GM21526 (cell line): ENCODE results near the gene AKIRIN2.
"Not testable (repeated sequence)": the region's sequence is repeated elsewhere in the genome, so short reads cannot be mapped to it uniquely, and the experiment has no call there.

ENCODE experiments used
- ATAC-seq: cut with Tn5 transposase; IDR thresholded peaks from one replicate; pipeline ENCODE4 v1.9.1; 2021; ENCODE audit warnings: moderate library complexity; ENCODE audit not compliant: unreplicated experiment, low FRiP score

The AKIRIN2 gene

DNA sequence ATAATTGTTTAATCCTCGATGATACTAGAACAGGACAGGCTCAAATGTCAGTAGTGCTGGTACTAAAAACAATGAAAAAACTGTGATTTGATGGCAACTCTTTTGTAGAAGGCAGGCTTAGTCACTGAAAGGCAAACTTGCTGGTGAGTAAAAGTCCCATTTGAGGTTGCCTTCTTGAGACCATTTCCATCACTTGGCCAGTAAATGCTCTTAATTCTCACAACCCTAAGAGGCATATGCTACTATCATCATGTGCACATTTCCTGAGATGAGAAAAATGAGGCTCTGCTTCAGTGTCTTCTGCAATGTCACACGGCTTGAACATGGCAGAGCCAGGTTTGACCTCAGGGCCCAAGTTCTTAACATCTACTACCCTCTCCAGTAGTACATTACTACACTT, 9.9 kb downstream of the AKIRIN2 start:
- no peak for ATAC-seq

DNA sequence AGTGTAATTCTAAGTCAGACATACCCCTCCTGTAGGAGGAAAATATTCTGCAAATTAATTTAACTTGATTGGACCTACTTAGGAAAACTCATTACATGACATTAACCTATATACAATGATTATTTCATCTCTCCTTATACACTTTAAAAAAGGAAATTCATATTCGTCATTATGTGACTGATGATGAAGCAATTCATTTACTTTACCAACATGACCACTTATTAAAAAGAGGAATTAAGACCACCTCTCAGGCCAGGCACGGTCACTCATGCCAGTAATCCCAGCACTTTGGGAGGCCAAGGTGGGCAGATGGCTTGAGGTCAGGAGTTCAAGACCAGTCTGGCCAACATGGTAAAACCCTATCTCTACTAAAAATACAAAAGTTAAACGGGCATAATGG, 11.6 kb downstream of the AKIRIN2 start:
- no peak for ATAC-seq

DNA sequence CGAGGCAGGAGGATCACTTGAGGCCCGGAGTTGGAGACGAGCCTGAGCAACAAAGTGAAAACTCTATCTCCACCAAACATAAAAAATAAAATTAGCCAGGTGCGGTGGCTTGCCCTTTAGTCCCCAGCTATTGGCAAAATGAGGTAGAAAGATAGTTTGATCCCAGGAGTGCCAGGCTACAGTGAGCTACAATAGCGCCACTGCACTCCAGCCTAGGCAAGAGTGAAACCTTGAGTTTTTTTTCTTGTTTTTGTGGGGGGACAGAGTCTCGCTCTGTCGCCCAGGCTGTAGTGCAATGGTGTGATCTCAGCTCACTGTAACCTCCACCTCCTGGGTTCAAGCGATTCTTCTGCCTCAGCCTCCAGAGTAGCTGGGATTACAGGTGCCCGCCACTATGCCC, 14.1 kb downstream of the AKIRIN2 start:
- ATAC-seq, result not testable (repeated sequence)

DNA sequence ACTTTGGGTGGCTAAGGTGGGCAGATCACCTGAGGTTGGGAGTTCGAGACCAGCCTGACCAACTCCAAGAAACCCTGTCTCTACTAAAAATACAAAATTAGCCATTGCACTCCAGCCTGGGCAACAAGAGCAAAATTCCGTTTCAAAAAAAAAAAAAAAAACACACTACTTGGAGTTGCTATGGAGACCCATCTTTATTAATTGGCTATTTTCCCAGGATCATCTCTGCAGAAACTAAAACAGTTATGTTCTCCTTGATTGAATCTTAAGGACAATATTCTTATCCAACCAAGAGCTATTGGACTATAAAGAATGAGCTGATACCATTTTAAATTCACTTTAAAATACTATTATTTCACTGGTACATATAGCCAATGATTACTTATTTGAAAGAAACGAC, 14.7 kb downstream of the AKIRIN2 start:
- no peak for ATAC-seq

DNA sequence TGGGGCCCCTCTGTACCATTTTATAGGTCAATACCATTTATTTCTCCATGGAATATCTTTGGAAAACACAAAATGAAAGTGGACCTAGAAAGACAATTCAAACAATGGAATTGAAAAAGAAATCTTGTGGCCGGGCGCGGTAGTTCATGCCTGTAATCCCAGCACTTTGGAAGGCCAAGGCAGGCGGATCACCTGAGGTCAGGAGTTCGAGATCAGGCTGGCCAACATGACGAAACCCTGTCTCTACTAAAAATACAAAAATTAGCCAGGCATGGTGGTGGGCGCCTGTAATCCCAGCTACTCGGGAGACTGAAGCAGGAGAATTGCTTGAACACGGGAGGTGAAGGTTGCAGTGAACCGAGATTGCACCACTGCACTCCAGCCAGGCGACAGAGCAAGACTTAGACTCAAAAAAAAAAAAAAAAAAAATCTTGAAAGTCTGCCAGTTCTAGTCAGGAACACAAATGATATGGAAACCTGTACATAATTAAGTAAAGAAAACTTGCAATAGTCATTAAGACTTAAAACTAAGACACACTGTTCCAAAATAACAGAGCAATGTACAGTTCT, 15.3 kb downstream of the AKIRIN2 start:
- ATAC-seq, result not testable (repeated sequence)

DNA sequence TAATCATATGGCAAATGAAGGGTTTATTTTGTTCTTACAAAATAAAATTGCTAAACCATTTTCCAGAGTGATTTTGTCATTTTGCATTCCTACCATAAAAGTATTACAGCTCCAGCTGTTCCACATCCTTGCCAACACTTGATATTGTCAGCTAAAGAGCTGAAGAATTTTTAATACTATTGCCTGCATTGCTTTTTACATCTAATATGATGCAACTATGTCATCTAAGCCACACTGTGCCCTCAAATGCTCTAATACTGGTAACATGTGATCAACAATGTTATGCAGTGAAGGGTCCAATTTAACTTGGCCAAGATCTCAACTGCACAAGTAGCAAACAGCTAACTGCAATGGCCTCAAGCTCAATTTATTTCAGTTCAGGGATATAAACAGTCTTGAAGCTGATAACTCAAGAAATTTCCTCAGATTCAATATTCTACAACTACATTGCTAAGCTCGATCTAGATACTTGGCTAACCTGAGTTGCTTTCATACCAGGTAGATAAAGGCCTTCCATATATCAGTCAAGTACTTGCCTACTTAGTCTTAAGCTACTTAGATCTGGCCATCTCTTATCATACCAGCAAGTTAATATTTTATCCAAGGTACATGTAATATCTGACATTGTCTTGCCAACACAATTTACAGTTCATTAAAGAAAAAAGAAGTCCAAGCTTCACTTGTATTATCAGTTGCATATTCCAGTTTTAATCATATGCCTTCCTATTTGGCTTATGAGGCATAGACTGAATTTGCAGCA, 17.0 kb downstream of the AKIRIN2 start:
- ATAC-seq, result no peak

DNA sequence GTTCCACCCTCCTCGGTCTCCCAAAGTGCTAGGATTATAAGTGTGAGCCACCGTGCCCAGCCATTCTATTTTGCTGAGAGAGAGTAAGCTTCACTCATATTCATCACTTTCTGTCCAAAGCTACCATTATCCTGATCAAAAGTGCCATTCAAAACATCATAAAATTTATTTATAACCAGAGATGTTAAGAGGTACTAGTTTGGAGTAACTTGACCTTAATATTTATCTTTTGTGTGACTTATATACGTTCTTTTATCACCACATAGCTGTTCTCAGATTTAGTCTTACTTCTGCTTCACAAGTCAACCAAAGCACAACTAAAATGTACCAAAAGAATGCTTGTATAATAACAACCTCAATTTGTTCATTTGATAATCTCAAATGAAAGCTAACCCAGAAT, 18.1 kb downstream of the AKIRIN2 start:
- no peak for ATAC-seq

DNA sequence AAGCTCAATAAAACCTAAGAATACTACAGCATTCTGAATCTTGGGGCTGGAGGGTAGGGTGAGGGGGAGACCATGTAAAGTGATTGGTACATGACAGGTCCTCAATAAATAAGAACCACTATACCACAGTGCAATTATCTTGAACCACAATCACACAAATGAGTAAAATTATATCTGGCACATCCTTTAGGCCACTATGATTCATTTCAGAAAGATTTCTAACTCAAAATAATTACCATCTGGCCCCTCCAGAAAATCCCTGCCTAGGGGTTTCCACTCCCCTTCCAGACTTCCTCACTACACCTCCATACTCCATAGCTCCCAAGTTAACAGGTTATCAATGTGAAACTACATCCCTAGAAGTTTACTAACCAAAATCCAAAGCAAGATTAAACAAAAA, 19.7 kb downstream of the AKIRIN2 start:
- no peak for ATAC-seq

DNA sequence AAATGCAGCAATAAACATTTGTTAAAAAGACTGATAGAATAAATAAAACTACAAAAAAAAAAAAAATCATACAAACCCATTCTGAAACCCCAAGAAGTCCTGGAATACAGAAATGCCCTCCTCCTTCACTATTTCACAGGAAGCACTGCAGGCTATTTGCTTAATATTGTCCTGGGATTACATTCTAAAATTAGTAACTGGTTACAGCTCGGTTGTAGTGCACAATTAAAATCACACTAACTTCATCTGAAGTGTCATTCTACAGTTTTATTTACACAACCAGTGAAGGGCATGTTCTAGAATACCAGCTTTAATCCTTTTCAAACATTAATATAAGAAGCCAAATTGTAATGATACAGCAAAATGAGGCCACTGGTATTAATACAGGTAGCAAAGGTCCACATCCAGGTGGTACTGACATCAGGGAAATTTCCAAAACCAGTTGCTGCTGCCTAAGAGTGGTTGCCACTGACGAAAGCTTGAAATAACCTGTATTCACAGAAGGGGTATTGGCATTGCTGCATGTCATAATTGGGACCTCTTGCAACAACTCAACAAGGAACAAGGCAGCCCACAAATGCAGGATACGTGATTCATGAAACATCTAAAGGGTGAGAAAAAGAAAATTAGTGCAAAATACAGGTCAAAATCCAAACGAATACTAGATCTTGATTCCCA, 26.9 kb downstream of the AKIRIN2 start:
- no peak for ATAC-seq

DNA sequence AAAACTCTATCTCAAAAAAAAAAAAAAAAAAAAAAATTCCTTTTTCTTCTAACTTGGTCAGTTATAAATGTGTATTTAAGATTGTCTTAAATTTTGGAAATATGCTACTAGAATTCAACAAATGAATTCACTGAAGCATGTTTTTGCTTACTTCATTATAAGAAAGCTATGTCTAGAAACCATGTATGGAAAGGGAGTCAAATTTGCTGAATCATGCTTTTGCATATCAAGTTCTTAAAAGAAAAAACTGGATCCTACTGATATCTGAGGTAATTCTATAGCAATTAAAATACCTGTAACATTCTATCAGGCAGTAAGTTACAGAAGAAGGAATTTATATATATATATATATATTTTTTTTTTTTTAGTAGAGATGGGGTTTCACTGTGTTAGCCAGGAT, 27.7 kb downstream of the AKIRIN2 start:
- ATAC-seq, result no peak

DNA sequence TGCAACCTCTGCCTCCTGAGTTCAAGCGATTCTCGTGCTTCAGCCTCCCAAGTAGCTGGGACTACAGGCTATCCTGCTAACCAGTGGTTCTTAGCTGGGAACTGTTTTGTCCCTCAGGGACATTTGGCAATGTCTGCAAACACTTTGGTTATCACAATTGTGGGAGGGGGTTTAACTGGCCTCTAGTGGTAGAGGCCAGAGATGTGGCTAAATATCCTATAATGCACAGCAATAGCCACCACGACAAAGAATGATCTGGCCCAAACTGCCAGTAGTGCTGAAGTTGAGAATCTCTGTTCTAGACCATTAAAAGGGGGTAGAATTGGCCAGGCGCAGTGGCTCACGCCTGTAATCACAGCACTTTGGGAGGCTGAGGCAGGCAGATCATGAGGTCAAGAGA, 28.8 kb downstream of the AKIRIN2 start:
- no peak for ATAC-seq

DNA sequence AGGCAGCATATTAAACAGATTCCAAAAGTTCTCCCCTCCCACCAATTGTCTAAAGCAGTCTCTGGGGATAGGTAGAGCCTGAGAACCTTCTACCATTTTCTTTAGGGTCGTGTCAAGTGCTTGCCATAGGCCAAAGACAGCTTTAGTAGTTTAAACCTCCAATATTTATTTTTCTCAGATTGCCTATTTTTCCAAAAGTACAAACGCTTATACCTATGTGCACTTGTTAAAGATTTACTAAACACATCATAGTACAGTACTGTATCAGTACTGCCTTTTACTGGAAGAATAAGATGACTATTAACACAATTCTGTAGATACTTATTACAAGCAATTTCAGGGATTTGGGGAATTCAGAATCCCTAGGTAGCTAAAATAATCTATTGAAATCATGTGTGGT, 29.4 kb downstream of the AKIRIN2 start:
- ATAC-seq, result no peak

DNA sequence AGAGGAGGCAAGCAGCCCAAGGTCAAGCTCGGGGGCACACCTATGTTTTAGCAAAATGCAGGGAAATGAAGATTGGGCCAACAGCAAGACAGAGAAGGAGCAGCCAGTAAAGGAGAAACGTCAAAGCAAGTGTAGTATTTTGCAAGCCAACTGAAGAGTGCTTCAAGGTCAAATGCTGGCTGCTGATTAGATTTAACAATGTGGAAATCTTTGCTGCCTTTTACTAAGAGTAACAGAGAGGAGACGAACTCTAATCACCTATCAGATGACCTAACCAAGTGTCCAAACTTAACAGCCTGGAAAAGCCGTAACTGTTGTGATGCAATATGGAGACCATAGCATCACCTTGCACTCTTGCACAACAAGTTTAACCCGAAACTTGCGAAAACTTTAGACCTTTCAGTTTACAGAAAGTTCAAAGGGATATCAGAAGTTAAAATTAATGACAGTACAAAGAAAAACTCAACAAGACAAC, 30.4 kb downstream of the AKIRIN2 start:
- no peak for ATAC-seq

DNA sequence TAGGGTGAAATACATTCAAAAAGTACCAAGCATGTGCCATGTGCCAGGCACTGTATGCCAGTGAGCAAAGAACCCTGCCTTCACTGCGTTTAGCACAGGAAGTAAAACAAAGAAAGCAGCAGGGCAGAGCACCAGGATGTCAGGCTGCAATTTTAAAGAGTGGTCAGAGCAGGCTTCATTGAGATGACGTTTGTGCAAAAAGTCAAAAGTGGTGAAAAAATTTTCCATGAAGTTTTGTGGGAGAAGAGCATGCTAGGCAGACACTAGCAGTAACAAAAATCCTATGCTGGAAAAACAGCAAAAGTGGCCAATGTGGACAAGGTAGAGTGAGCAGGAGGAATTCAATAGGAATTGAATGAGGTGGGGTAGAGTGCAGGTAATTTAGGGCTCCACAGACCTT, 31.3 kb downstream of the AKIRIN2 start:
- ATAC-seq, result no peak

DNA sequence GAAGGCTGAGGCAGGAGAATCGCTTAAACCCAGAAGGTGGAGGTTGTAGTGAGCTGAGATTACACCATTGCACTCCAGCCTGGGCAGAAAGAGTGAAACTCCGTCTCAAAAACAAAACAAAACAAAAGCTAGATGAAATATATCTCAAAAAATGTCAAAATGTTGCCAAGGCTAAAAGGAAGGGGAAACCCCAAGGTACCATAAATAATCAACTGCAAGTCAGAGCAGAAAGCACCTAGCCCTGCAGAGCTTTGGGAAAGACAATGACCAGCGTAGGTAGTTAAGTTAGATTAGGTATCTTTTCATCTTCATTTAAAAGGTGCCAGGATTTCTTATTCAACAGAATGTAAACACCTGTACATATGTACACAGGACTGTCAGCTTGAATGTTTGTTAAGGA, 33.0 kb downstream of the AKIRIN2 start:
- no peak for ATAC-seq

DNA sequence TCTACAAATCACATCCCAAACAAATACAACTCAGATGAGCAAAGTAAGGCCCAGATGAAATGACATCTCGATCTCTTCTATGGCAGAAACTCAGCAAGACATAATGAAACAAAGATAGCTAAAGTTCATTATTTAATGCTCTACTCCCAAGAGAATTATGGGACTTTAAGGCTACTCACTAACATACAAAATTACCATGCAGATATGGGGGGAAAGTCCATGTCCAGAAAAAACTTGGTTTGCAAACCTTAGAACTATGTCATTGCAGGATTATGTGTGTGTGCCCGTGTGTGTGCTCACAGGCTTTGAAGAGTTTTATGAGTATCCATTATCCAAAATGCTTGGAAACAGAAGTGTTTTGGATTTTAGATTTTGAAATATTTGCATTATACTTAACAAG, 34.0 kb downstream of the AKIRIN2 start:
- no peak for ATAC-seq

DNA sequence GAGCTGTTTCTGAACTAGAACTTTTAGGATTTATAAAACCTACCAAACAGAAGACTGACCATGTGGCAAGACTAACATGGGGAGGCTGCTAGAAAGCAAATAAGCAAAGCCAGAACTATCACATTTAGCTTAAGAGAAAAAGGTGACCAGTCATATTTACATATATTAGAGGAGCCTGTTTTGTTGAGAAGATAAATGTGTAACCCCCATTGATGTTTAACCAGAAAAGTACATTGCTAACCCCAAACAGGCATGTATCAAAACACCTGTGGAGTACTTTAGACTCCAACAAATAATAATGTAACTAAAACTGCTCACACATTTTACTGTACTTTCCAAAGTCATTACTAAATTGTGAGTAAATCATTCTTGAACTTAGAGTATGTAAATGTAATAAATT, 35.0 kb downstream of the AKIRIN2 start:
- no peak for ATAC-seq

DNA sequence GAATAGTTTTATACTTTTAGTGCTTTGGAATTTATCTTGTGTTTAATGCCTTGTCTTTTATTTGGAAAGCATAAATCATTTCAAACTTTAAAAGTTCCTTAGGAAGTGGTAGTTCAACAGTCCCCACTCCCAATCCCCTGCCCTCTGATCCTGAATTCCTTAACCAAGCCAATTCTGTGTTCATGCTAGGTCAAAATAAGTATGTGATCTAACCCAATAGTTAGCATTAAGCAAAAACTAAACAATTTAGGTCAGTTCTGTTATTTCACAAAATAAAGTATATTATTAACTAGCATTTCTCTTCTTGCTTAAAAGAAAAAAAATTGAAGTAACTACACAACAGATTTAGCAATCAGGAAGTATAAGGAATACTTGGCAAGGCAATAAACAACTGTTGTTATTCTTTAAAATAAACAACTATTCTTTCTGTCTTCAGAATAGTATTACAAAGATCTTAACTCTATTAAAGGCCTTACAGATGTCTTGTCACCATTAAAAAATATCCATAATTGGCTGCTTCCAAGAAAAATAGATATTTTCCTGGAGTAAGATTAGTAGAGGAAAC, 37.0 kb downstream of the AKIRIN2 start:
- ATAC-seq, result no peak

DNA sequence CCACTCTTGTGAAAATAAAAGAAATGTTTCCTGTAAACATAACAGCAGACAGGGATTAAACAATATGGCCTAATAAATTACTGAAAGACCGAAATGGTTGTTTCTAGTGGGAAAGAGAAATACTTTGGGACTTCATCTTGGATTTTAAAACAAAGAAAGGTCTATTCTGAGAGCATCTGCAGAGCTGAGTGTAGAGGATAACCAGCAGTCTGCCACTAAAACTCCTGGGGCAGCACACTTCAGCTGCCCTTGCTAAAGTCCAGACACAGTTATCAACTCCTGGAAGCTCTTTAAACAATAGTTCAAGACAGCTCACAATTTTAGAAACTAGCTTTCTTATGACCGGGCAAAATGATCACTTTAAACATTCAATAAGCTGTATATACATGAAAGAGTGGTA, 38.6 kb downstream of the AKIRIN2 start:
- ATAC-seq, result no peak

DNA sequence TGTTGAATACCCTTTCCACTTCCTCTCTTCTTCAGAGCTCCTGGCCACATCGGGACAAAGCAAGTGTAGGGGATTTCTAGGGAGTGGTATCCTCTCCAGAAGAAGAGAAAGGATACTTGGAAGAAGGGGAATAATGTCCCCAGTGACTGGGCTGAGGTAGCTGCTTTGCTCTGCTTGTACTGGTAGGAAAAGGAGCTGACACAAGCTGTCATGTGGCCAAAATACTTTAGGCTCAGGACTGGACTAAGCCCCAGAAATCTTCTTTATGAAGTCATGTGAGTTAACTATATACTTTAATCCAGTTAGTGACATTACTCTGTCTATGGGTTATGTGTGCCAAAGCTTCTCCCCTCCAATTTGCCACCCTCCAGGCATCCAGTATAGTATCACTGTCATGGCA, 40.5 kb downstream of the AKIRIN2 start:
- no peak for ATAC-seq

DNA sequence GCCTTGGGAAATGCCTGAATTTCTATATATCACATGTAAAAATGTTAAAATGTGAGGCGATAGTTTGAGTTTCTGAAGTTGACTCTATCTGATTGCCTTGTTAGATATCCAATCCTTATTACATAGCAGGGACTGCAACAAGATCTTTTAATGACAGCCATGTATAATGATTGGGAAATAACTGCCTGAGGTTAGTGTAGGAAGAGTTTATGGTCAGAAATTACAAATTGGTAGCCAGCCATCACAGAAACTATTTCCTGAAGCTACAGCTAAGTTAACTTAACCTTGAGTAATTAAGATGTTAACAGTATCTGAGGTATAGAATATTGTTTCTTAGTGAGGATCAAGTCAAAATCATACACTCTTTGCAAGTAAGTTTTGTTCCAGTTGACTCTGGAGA, 41.0 kb downstream of the AKIRIN2 start:
- no peak for ATAC-seq
